ENCODE measurements around the gene TASP1. TPM values are rescaled to one million over a fixed set of nuclear protein-coding genes. Genes with fewer than 3 reads are reported as not detected.

TASP1 gene
- total RNA-seq, 4 donors from 2014 or later = 6.6 to 21.5 (median 9.8) TPM

DNA sequence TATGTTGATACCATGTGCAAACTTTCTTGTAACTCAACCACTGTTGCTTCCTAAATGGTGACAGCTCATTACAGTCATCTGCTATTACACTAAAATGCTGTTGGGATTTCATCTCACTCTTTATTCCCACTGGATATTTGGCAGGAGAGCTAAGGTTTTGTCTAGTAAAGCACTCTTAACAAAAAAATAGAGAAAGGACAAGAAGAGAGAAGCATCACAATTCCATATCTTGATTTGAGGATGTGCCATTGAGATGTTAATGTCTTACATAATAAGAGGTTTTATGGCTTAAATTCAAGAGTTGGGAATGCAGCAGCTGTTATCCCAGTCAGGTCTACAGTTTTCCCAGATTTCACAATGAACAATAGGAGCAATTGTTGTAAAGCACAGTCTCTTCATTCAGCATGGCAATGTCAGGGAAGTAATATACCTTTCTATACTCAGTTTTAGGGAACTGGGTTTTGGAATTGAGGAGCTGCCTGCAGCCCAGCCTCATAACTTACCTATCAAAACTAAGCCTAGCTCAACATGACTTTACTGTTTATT is 282.7 kb downstream of the TASP1 start:
- Histone ChIP-seq H3K4me1 (no peaks in the 10 kb centered on the region), H3K4me3 (no peak overlapping the region), H3K27me3 (no peaks in the 10 kb centered on the region), H3K9me3 (no peaks in the 10 kb centered on the region), H3K36me3 (no peaks in the 10 kb centered on the region), H3K27ac (peak overlapping the region in 1 of 4 donors; percentile 50)
- no peak for TF ChIP-seq POLR2A (IDR thresholded peaks at IDR 0.05)
- TF ChIP-seq, protein P1, sequence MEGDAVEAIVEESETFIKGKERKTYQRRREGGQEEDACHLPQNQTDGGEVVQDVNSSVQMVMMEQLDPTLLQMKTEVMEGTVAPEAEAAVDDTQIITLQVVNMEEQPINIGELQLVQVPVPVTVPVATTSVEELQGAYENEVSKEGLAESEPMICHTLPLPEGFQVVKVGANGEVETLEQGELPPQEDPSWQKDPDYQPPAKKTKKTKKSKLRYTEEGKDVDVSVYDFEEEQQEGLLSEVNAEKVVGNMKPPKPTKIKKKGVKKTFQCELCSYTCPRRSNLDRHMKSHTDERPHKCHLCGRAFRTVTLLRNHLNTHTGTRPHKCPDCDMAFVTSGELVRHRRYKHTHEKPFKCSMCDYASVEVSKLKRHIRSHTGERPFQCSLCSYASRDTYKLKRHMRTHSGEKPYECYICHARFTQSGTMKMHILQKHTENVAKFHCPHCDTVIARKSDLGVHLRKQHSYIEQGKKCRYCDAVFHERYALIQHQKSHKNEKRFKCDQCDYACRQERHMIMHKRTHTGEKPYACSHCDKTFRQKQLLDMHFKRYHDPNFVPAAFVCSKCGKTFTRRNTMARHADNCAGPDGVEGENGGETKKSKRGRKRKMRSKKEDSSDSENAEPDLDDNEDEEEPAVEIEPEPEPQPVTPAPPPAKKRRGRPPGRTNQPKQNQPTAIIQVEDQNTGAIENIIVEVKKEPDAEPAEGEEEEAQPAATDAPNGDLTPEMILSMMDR (IDR thresholded peaks at IDR 0.05) = no peak
- no peak for DNase-seq

DNA sequence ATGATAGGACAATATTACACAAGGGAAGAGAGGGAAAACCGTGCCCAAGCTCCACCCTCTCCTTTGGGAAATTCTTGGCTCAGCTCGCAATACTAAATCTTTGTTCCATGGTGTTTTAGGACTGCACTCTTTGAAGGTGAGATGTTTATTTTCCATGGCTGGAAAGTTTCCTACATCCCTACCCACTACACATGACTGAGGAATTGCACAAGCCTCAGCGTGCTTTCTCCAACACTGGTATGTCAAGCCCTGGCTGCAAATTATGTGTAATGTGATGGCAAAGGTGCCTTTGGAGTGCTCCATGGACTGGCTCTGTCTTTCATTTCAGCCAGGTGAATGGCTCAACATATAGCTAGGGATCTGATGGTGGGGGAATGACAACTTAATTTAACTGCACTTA is 283.3 kb downstream of the TASP1 start:
- no peaks in the 10 kb centered on the region for H3K4me1 ChIP-seq
- peak overlapping the region in 1 of 4 donors; percentile 50 for H3K27ac ChIP-seq
- H3K4me3 ChIP-seq = no peak overlapping the region
- no peaks in the 10 kb centered on the region for H3K27me3 ChIP-seq
- no peak for DNase-seq
- no peak for TF ChIP-seq POLR2A (IDR thresholded peaks at IDR 0.05)
- TF ChIP-seq, protein P1 (IDR thresholded peaks at IDR 0.05) = no peak
- H3K9me3 ChIP-seq = no peaks in the 10 kb centered on the region
- no peaks in the 10 kb centered on the region for H3K36me3 ChIP-seq

DNA sequence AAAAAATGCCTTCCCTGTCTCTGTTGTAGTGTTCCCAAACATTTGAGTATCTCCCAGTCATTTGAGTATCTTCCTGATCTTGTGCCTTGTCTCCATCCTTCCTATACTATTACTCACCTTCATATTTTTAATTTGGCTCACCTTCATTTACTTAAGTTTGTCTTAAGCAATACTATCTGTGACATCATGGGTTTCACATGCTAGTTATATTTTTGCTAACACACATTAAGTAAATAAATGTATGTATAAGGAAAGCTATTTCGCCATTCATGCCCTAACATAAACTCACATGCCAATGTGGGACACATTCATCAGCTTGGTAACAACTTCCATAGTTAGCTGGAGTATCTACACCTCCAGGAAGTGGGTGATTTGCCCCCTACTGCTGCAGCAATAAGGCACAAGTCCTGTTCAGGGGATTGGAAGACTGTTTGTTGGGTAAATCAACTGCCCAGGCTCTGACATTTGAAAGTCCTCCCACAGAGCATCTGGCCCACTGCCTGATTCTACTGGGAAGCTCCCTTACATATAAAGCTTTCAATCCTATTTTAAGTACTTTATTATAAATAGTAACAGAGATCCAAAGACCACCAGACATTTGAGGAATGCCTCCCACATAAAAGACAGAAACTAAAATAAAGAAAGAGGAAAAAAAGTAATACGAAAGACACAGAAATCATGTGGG is 285.3 kb downstream of the TASP1 start:
- no peak overlapping the region for H3K27ac ChIP-seq
- H3K27me3 ChIP-seq = no peaks in the 10 kb centered on the region
- TF ChIP-seq POLR2A (IDR thresholded peaks at IDR 0.05) = no peak
- TF ChIP-seq, protein P1 (IDR thresholded peaks at IDR 0.05) = no peak
- H3K4me1 ChIP-seq = no peaks in the 10 kb centered on the region
- DNase-seq = no peak
- no peaks in the 10 kb centered on the region for H3K36me3 ChIP-seq
- no peak overlapping the region for H3K4me3 ChIP-seq
- no peaks in the 10 kb centered on the region for H3K9me3 ChIP-seq

DNA sequence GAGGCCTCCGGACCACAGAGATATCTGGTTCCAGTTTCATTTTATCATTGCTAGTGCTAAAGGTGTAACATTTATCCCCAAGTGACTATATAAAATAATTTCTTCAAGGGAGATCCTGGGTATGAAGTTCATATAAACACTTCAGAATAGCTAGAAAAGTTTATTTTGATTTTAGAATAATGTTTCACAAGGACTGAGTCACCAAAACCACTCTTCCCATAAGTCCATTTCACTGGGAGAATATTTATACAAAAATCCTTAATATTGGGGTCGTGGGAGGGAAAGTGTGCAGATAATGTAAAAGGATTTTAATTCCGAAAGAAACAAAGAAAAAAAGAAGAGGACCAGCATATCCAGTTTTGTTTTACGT is 289.5 kb downstream of the TASP1 start:
- no peak for DNase-seq
- H3K36me3 ChIP-seq = no peaks in the 10 kb centered on the region
- no peaks in the 10 kb centered on the region for H3K4me1 ChIP-seq
- no peaks in the 10 kb centered on the region for H3K9me3 ChIP-seq
- H3K27me3 ChIP-seq = no peaks in the 10 kb centered on the region
- H3K27ac ChIP-seq = peak overlapping the region in 1 of 4 donors; percentile 1
- TF ChIP-seq POLR2A (IDR thresholded peaks at IDR 0.05) = no peak
- TF ChIP-seq, protein P1 (IDR thresholded peaks at IDR 0.05) = no peak
- no peak overlapping the region for H3K4me3 ChIP-seq

DNA sequence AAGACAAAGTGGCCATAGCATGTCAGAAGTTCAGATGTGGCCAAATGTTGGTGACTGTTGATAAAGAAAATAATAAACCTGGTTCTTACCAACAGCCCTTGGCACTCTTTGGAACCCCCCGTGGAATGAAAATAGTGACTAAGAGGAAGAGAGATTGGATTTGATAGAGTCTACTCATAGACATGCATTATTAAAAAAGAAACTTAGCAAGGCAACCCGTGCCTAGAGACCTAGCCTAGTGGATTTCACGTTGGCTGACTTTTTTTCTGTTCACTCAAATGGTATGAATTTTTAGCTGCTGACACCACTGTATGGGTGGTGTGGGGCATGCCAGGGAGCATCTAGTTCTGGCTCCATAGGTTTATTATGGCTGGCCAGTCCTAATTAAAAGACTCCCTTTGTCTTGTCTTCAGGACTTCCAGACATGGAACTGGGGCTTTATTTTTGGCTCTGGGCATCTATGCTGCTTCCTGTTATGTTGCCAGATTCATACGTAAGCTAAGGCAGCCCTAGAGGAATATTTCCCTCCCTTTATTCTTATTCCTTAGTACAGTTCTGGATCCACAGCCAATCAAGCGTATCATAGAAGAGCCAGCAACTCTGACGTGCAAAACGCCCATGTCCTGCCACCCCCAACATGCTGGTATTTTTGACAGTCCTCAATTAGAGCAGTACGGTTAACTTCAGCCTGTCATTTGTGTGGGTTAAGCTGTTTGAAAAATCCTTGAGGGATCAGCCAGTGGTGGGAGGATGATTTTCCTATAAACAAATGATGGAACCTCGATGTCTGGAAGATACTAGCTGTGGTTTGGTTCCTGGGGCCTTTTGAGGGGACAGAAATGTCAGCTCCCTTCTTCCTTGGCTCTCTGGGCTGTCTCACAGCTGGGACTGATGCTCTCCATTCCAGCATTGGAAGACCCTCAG is 290.2 kb downstream of the TASP1 start:
- DNase-seq = no peak
- no peak for TF ChIP-seq POLR2A (IDR thresholded peaks at IDR 0.05)
- TF ChIP-seq, protein P1 (IDR thresholded peaks at IDR 0.05) = no peak
- H3K9me3 ChIP-seq = no peaks in the 10 kb centered on the region
- H3K27me3 ChIP-seq = no peaks in the 10 kb centered on the region
- no peaks in the 10 kb centered on the region for H3K36me3 ChIP-seq
- H3K4me1 ChIP-seq = no peaks in the 10 kb centered on the region
- H3K27ac ChIP-seq = peak overlapping the region in 1 of 4 donors; percentile 1
- no peak overlapping the region for H3K4me3 ChIP-seq

Data from Peyer's patch (tissue), 4 donors.